Tibial artery (tissue), 4 donors: ENCODE data around the gene GRB10.

Experiments used
- DNase-seq, 2 donors: peaks; one replicate each; pipeline ENCODE4 v3.0.0-alpha.2; 2019
- H3K27ac ChIP-seq, 2 donors: fragments of 200-600 bp; sonication (generic) in 1 of 2; 1 replicate in 1 of 2; 2 replicates in 1 of 2; pipeline ENCODE4 v1.5.1; 2018 to 2019; ENCODE audit warnings: mild to moderate bottlenecking in 1 of 2
- H3K27me3 ChIP-seq, 2 donors: fragments of 200-600 bp; sonication (generic) in 1 of 2; one replicate each; pipeline versions ENCODE4 v1.5.1 to v1.6.0; 2016 to 2019
- H3K36me3 ChIP-seq, 3 donors: fragments of 200-600 bp; sonication (generic) in 2 of 3; one replicate each; pipeline ENCODE4 v1.5.1; 2016 to 2019; ENCODE audit warnings: mild to moderate bottlenecking in 2 of 3
- H3K4me1 ChIP-seq, 4 donors: fragments of 200-600 bp; sonication (generic) in 2 of 4; 1 replicate in 3 of 4; 2 replicates in 1 of 4; pipeline ENCODE4 v1.5.1; 2016 to 2019
- H3K4me3 ChIP-seq, 2 donors: fragments of 200-600 bp; sonication (generic) in 1 of 2; 1 replicate in 1 of 2; 2 replicates in 1 of 2; pipeline ENCODE4 v1.5.1; 2018 to 2019; ENCODE audit warnings: mild to moderate bottlenecking in 2 of 2
- H3K9me3 ChIP-seq, 3 donors: fragments of 200-600 bp; sonication (generic) in 1 of 3; one replicate each; pipeline ENCODE4 v1.5.1; 2016 to 2019
- intact Hi-C: fragments of 100-400 bp; cut with DNase I; formaldehyde crosslinking; loops from one replicate; pipeline ENCODE4 v1.15.0; 2023; ENCODE audit warnings: low total_unique reads
- TF ChIP-seq, protein P1 (sequence below), 2 experiments: fragments of 200-600 bp in 1 of 2; fragments of 450-650 bp in 1 of 2; IDR thresholded peaks; one replicate each; pipeline ENCODE4 v1.5.1; 2017 to 2019; ENCODE audit warnings: antibody characterized with exemption in 2 of 2, mild to moderate bottlenecking in 1 of 2, moderate library complexity in 1 of 2

Gene GRB10

DNA sequence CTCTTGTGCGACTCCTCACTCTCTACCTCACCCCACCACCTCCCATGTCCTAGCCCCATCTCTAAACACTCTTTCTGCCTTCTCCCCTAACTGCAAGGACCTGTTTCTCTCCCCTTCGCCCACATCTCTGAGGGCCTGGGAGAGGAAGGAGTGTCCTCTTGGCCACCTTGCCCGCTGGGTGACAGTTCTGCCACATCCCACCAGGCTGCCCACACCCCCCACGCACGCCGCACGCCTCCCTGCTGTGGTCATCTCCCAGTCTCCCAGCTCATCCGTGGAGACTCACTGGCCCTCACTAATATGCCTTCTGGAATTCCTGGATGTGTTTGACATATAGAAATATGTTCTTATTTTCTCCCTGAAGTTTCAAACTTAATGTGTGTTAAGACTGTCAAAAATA lies 48.5 kb downstream of the GRB10 start:
- no peaks in the 10 kb centered on the region for H3K36me3 ChIP-seq
- no peaks in the 10 kb centered on the region for H3K9me3 ChIP-seq
- TF ChIP-seq, protein P1, sequence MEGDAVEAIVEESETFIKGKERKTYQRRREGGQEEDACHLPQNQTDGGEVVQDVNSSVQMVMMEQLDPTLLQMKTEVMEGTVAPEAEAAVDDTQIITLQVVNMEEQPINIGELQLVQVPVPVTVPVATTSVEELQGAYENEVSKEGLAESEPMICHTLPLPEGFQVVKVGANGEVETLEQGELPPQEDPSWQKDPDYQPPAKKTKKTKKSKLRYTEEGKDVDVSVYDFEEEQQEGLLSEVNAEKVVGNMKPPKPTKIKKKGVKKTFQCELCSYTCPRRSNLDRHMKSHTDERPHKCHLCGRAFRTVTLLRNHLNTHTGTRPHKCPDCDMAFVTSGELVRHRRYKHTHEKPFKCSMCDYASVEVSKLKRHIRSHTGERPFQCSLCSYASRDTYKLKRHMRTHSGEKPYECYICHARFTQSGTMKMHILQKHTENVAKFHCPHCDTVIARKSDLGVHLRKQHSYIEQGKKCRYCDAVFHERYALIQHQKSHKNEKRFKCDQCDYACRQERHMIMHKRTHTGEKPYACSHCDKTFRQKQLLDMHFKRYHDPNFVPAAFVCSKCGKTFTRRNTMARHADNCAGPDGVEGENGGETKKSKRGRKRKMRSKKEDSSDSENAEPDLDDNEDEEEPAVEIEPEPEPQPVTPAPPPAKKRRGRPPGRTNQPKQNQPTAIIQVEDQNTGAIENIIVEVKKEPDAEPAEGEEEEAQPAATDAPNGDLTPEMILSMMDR (IDR thresholded peaks at IDR 0.05): no peak
- H3K27me3 ChIP-seq: no peaks in the 10 kb centered on the region
- peaks cover 0 to 26% (median 20%) of the 10 kb centered on the region in 4 donors for H3K4me1 ChIP-seq
- DNase-seq: no peak
- intact Hi-C loops: no loop called here
- H3K27ac ChIP-seq: no peak overlapping the region
- no peak overlapping the region for H3K4me3 ChIP-seq

DNA sequence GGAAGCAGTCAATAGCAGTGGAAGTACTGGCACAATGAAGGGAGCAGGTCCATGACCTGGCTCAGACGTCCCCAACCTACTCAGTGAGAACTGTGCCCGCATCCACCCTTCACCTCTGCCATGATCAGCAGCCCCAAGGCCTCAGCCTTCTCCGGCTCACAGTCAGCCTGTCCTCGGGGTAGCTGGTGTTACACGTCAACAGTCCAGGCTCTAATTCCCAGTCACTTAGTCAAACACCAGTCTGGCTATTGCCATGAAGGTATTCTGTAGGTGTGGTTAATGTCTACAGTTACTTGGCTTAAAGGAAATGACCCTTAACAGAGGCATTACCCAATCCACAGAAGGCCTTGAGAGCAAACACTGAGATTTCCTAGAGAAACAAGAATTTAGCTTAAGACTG lies 49.1 kb downstream of the GRB10 start:
- DNase-seq: no peak
- H3K9me3 ChIP-seq: no peaks in the 10 kb centered on the region
- peaks cover 0 to 30% (median 23%) of the 10 kb centered on the region in 4 donors for H3K4me1 ChIP-seq
- intact Hi-C loops: no loop called here
- TF ChIP-seq, protein P1 (IDR thresholded peaks at IDR 0.05): no peak
- H3K4me3 ChIP-seq: no peak overlapping the region
- H3K27me3 ChIP-seq: no peaks in the 10 kb centered on the region
- H3K27ac ChIP-seq: no peak overlapping the region
- no peaks in the 10 kb centered on the region for H3K36me3 ChIP-seq

DNA sequence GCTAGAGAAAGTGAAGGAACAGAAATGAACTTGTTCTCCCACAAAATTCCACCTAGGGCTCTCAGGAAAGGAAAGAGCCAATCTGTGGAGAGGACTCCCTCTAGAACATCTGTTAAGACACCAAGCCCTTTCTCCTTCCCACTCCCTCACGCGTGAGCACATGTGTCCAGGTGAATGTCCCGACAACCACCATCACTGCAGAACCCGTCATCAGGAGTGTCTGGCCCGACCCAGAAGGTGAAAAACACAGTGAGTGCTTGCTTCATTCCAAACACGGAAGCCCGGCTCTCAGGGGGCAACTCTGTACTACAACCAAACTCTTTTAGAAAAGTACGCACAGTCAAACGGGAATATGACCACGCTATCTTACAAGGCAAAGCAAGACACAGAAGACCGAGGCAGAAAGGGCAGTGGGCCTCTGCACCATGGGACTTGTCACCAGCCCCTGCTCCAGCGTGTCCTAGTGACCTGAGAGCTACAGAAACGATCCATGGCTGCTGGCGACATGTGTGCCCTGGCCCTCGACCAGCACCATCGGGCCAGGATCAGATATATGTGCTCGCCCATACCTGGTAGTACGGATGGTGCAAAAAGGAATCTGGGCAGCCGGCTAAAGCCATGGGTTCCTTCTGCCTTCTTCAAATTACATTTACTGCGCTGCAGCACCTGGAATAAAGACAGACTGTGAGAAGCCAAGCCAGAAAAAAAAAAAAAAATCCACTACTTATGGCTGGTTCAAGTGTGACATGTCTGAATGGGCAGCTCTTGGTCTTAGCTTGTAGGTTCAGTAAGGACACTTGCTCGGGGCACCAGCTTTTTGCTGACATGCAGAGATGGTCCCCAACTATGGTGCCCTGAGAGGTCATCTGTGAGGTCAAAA lies 50.8 kb downstream of the GRB10 start:
- TF ChIP-seq, protein P1 (IDR thresholded peaks at IDR 0.05): no peak
- H3K27ac ChIP-seq: no peak overlapping the region
- H3K4me1 ChIP-seq: peaks cover 0 to 44% (median 34%) of the 10 kb centered on the region in 4 donors
- no peaks in the 10 kb centered on the region for H3K27me3 ChIP-seq
- no peak overlapping the region for H3K4me3 ChIP-seq
- no peaks in the 10 kb centered on the region for H3K36me3 ChIP-seq
- no peaks in the 10 kb centered on the region for H3K9me3 ChIP-seq
- intact Hi-C loops: no loop called here
- no peak for DNase-seq

DNA sequence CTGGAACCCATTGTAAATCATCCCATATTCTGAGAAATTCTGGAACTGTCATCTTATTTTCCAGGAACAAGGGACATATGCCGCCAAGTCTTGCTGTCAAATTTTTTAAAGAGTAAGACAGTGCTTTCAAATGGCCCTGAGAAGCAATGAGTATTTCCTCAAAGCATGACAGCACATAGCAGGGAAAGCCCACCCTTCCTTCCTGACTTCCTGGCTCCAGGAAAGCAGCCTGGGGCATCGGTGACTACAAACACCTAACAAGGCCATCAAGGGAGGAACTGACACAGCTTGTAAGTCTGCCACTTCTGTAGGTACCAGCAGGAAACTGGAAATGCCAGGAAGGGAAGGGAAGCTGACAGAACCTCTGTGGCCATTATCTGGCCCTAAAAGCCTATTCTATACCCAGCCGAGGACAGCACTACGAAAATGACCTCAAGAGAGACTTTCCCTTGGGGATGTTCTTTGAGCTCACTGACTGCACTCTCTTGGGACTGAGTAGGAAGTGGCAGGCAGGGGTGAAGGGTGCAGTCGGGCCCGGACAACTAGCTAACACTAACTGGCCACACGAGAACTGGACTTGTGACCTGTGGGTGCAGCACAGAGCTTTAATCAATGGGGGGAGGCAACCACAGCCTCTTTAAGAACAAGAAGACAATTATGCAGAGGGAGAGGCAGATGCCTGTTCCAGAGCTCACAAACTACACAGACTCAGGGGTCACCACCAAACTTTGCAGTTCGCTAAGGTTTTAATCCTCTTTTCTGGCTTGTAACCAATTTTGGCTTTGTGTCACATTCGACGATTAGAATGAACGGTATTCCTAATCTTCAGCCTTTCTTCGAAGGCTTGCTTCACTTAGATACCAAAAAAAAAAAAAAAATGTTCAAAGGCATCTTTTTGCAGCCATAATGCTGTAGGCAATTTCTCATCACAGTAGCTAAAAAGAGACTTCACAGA lies 52.0 kb downstream of the GRB10 start:
- Histone ChIP-seq H3K9me3 (no peaks in the 10 kb centered on the region), H3K27me3 (no peaks in the 10 kb centered on the region), H3K4me1 (peaks cover 0 to 56% (median 44%) of the 10 kb centered on the region in 4 donors), H3K4me3 (no peak overlapping the region), H3K27ac (peak overlapping the region in 1 of 2 donors; percentile 51), H3K36me3 (no peaks in the 10 kb centered on the region)
- intact Hi-C loops: no loop called here
- TF ChIP-seq, protein P1 (IDR thresholded peaks at IDR 0.05): no peak
- DNase-seq: no peak

DNA sequence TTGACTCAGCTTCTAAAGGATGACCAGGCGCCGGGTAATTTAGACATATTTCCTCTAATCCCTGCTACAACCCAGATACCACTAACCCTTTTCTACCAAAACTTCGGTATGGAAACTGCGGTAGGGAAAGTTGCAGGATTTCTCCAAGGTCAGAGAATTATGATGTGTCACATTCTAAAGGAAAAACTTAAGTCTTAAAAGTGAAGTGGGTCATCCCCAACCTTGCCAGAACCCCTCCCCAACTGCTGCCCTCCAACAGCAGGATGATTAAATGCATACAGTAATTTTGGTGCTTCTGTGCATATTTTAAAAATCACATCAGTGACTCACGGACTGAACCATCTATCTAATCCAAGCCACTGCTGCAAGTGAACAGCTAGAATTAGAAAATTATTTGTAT lies 52.7 kb downstream of the GRB10 start:
- Histone ChIP-seq H3K27ac (peak overlapping the region in 1 of 2 donors; percentile 51), H3K4me1 (peaks cover 0 to 64% (median 48%) of the 10 kb centered on the region in 4 donors), H3K9me3 (no peaks in the 10 kb centered on the region), H3K4me3 (no peak overlapping the region), H3K27me3 (no peaks in the 10 kb centered on the region), H3K36me3 (no peaks in the 10 kb centered on the region)
- intact Hi-C loops: no loop called here
- DNase-seq: no peak
- TF ChIP-seq, protein P1 (IDR thresholded peaks at IDR 0.05): no peak
